Mononuclear cell (primary cell): Measurements from ENCODE around the gene DYNC2LI1. TPM values are rescaled to one million over a fixed set of nuclear protein-coding genes. Genes with fewer than 3 reads are reported as not detected.
"Not testable (repeated sequence)": the region's sequence is repeated elsewhere in the genome, so short reads cannot be mapped to it uniquely, and the experiment has no call there.

Experiments used
- H3K27me3 ChIP-seq: 2 replicates; pipeline ENCODE4 v1.6.0; 2011; ENCODE audit warnings: low read length, control low read depth; ENCODE audit not compliant: insufficient read depth
- H3K4me1 ChIP-seq: 2 replicates; pipeline ENCODE4 v1.5.1; 2011; ENCODE audit warnings: mild to moderate bottlenecking, low read length, control low read depth; ENCODE audit not compliant: insufficient read depth
- H3K4me3 ChIP-seq: 2 replicates; pipeline ENCODE4 v1.5.1; 2011; ENCODE audit warnings: mild to moderate bottlenecking, low read length, moderate library complexity
- H3K9me3 ChIP-seq: 2 replicates; pipeline ENCODE4 v1.5.1; 2011; ENCODE audit warnings: low read depth, mild to moderate bottlenecking, control low read depth, low read length
- total RNA-seq: library from RNA; depleted of rRNA; stranded (reverse); fragments of >200 nt; gene quantifications from one replicate; pipeline ENCODE4 v1.2.3, GENCODE V29; 2012

DYNC2LI1 gene
- 3.5 TPM for total RNA-seq

- no peaks in the 10 kb centered on the region for H3K27me3 ChIP-seq
These were observed at the start of gene DYNC2LI1 for GRCh38 chr2:43773876-43774613. Gene DYNC2LI1, plus strand, starts transcription at chr2:43774039. Its CDS starts 100 bp downstream, at chr2:43774139.

DNA sequence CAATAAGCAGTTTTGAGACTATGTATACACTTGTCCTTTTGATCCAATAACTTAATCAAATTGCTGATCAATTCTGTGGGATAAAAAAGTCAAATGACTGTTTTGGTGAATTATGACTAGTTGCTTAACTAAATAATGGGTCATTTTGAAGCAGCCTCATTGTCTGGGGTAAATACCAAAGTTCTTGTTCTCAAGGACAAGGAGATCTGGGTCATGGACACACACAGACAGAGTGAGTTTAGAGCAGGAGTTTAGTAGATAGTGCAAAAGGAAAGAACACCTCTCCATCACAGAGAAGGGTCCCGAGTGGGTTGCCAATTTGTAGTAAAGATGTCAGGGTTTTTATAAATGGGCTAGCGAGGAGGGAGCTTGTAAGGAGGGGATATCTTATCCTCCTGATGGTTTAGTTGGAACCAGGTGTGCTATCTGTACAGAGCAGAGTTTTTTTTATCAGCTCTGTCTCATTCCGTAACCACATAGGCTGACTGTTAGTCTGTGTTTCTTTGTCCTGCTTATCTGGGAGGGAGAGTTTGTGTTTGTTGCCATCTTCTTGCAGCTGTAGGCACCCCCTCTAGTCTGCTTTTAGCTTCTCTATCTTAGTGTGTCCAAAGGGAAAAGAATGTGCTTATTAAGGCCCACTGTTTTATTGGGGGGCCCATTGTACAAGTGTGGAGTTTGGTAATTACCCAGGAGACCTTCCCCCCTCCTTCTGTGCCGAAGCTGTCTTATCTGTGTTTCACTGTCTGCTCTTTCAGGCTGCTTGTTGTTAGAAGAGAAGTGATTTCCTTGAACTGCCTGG, 48.9 kb upstream of the DYNC2LI1 start:
- Histone ChIP-seq H3K4me1 (no peaks in the 10 kb centered on the region), H3K27me3 (peaks cover 8% of the 10 kb centered on the region), H3K4me3 (no peak overlapping the region), H3K9me3 (no peaks in the 10 kb centered on the region)

More at GRCh38 chr2:43773876-43774613, at the start of gene DYNC2LI1:
- Histone ChIP-seq H3K4me1 (peaks cover 8% of the 10 kb centered on the region), H3K9me3 (no peaks in the 10 kb centered on the region), H3K4me3 (peak within 1 kb of the TSS; percentile 66)

GRCh38 chr2:43725711-43726246, 48.1 kb upstream of the DYNC2LI1 start:
- Histone ChIP-seq H3K9me3 (no peaks in the 10 kb centered on the region), H3K4me3 (no peak overlapping the region), H3K27me3 (peaks cover 8% of the 10 kb centered on the region), H3K4me1 (no peaks in the 10 kb centered on the region)

DNA sequence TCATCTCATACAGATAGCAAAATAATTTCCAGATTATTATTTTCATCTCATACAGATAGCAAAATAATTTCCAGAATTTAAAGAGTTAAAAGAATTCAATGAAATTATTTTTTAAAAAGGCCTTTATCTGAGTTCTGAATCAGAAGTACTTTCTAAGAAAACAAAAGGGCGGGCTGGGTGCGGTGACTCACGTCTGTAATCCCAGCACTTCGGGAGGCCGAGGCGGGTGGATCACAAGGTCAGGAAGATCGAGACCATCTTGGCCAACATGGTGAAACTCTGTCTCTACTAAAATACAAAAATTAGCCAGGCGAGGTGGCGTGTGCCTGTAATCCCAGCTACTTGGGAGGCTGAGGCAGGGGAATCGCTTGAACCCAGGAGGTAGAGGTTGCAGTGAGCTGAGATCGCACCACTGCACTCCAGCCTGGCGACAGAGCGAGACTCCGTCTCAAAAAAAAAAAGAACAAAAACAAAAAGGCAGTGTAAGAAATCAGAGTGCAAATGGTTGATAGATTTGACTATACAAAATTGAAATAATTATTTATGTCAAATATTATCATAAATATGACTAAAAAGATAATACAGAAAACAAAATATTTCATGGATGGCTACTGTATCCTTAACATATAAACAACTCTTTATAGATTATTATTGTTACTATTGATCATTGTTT, 46.7 kb upstream of the DYNC2LI1 start:
- not testable (repeated sequence) for H3K9me3 ChIP-seq, H3K4me1 ChIP-seq, H3K27me3 ChIP-seq, H3K4me3 ChIP-seq

- H3K9me3 ChIP-seq = no peaks in the 10 kb centered on the region
- peaks cover 5% of the 10 kb centered on the region for H3K27me3 ChIP-seq
- no peaks in the 10 kb centered on the region for H3K4me1 ChIP-seq
- no peak overlapping the region for H3K4me3 ChIP-seq
These were observed 46.2 kb upstream of the DYNC2LI1 start for GRCh38 chr2:43727634-43728014.

DNA sequence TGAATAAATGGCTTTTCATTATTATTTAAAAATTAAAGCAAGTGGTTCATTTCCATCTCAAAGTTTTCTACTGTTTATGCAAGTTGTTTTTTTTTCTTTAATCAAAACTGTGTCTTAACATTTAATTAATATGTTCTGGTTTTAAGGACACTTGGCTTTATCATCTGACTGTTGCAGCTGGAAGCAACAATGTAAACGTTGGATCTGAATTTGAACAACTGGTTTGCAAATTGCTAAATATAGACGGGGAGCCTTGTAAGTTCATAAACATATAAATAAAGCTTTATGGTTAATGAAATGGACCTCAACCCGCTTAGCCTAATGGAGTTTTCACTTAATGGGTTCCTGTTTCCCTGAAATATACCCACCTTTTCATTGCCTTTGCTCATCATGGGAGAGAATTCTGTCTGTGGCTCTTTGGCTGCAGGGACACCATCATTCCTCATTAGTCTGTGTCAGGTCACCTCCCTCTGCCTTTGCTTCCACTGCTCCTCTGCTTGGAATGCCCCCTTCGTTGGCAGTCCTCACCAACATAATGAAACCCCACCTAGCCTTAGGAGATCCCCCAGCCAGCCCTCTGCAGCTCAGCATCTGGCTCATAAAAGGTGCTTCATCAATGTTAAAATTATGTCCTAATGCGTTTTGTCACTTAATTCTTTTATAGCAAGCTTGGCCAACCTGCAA, 44.2 kb upstream of the DYNC2LI1 start:
- Histone ChIP-seq H3K27me3 (peaks cover 3% of the 10 kb centered on the region), H3K4me1 (no peaks in the 10 kb centered on the region), H3K9me3 (no peaks in the 10 kb centered on the region), H3K4me3 (no peak overlapping the region)

GRCh38 chr2:43731211-43731610, 42.6 kb upstream of the DYNC2LI1 start:
- Histone ChIP-seq H3K4me3 (no peak overlapping the region), H3K4me1 (no peaks in the 10 kb centered on the region), H3K9me3 (no peaks in the 10 kb centered on the region), H3K27me3 (peaks cover 2% of the 10 kb centered on the region)

DNA sequence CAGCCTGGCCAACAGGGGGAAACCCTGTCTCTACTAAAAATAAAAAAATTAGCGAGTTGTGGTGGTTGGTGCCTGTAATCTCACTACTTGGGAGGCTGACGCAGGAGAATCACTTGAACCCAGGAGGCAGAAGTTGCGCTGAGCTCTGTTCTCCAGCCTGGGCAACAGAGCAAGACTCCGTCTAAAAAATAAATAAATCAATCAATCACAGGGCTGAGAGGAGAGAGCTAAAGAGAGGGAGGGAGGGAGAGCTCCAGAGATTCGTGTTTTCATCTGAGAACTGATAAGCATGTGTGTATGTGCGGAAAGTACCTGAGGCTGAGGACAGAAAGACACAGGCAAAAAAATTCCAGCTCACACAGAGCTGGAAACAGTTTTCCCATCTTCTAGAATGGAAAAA, 37.2 kb upstream of the DYNC2LI1 start:
- Histone ChIP-seq H3K9me3 (no peaks in the 10 kb centered on the region), H3K4me3 (no peak overlapping the region), H3K27me3 (peaks cover 14% of the 10 kb centered on the region), H3K4me1 (no peaks in the 10 kb centered on the region)

- H3K4me3 ChIP-seq = no peak overlapping the region
- H3K4me1 ChIP-seq = no peaks in the 10 kb centered on the region
- no peaks in the 10 kb centered on the region for H3K9me3 ChIP-seq
- H3K27me3 ChIP-seq = peaks cover 14% of the 10 kb centered on the region
These were observed 36.6 kb upstream of the DYNC2LI1 start for GRCh38 chr2:43737097-43737854.

- Histone ChIP-seq H3K27me3 (peaks cover 14% of the 10 kb centered on the region), H3K4me1 (no peaks in the 10 kb centered on the region), H3K9me3 (no peaks in the 10 kb centered on the region), H3K4me3 (no peak overlapping the region)
These were observed 36.0 kb upstream of the DYNC2LI1 start for GRCh38 chr2:43737855-43738254.

DNA sequence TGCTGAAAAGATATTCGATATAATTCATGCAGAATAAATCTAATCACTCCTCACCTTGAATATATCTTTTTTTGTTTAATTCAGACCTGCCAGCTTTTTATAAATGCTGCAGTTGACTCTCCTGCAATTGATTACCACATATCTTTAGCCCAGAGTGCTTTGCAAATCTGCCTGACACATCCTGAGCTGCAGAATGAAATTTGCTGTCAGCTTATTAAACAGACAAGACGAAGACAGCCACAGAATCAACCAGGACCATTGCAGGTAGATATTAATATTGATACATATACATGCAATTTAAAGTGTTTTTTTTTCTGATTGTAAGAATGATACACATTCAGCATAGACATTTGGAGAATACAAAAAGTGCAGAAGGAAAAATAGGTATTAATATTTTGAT, 35.6 kb upstream of the DYNC2LI1 start:
- Histone ChIP-seq H3K4me1 (no peaks in the 10 kb centered on the region), H3K9me3 (no peaks in the 10 kb centered on the region), H3K4me3 (no peak overlapping the region), H3K27me3 (peaks cover 14% of the 10 kb centered on the region)

- Histone ChIP-seq H3K9me3 (no peaks in the 10 kb centered on the region), H3K27me3 (peaks cover 11% of the 10 kb centered on the region), H3K4me3 (no peak overlapping the region)
These were observed 30.1 kb upstream of the DYNC2LI1 start for GRCh38 chr2:43743706-43744105.

GRCh38 chr2:43745457-43745856, 28.4 kb upstream of the DYNC2LI1 start:
- no peaks in the 10 kb centered on the region for H3K9me3 ChIP-seq

More at GRCh38 chr2:43743706-43744105, 30.1 kb upstream of the DYNC2LI1 start:
- no peaks in the 10 kb centered on the region for H3K4me1 ChIP-seq

DNA sequence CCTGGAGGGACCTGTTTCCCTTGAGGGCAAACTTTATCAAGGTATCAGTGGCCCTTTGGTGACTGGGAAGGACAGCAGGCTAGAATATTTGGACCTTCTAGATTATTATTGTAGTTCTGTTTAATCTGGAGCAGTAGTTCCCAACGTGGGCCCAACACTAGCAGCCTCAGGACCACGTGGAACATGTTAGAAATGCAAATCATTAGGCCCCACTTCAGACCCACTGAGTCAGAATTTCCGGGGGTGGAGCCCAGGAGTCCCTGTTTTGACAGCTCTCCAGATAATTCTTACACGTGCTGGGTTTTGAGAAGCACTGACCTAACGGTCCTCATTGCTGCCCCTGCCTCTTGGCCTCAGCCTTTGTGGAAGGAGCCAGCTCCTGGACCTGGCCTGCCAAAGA, 25.5 kb upstream of the DYNC2LI1 start:
- Histone ChIP-seq H3K27me3 (no peaks in the 10 kb centered on the region), H3K9me3 (no peaks in the 10 kb centered on the region), H3K4me1 (no peaks in the 10 kb centered on the region), H3K4me3 (no peak overlapping the region)

More at GRCh38 chr2:43745457-43745856, 28.4 kb upstream of the DYNC2LI1 start:
- H3K4me1 ChIP-seq = no peaks in the 10 kb centered on the region
- no peak overlapping the region for H3K4me3 ChIP-seq
- peaks cover 4% of the 10 kb centered on the region for H3K27me3 ChIP-seq
